ENCODE results near the gene ALOX12B. TPM values are rescaled to one million over a fixed set of nuclear protein-coding genes. Genes with fewer than 3 reads are reported as not detected.

The ALOX12B gene
- total and polyA plus RNA-seq, 8 donors, result 0.88 TPM; not detected in 7

DNA sequence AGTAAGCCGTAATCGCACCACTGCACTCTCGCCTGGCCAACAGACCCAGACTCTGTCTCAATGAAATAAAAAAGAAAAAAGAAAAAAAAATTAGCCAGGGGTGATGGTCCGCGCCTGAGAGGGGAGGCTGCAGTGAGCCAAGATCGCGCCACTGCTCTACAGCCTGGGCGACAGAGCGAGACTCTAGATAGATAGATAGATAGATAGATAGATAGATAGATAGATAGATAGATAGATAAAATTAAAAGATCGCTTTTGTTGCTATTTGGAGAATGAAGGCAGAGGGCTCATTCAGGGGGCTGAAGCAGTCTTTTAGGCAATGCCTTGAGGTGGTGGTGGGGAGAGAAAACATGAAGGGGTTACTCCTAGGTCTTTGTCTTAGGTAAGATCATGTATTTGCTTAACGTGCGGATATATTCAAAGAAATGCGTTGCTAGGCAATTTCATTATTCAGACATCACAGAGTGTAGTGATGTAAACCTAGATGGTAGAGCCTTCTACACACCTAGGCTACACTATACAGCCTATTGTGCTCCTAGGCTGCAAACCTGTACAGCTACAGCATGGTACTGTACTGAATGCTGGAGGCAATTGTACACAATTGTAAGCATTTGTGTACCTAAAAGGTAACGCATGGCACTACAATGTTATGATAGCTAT lies 40.7 kb upstream of the ALOX12B start:
- no peaks in the 10 kb centered on the region for H3K36me3 ChIP-seq
- H3K27me3 ChIP-seq, result peaks cover 0 to 82% (median 26%) of the 10 kb centered on the region in 3 donors
- H3K9me3 ChIP-seq, result no peaks in the 10 kb centered on the region
- WGBS, 5 donors, result 58 to 74% (median 72%) methylated on average over 14 of the region's 14 CpGs
- H3K4me1 ChIP-seq, result peaks cover 39 to 45% (median 43%) of the 10 kb centered on the region in 4 donors
- H3K4me3 ChIP-seq, result no peak overlapping the region
- H3K27ac ChIP-seq, result no peak overlapping the region
- DNase-seq, result no peak
- no peak for TF ChIP-seq POLR2A (IDR thresholded peaks at IDR 0.05)
- TF ChIP-seq, protein P1, sequence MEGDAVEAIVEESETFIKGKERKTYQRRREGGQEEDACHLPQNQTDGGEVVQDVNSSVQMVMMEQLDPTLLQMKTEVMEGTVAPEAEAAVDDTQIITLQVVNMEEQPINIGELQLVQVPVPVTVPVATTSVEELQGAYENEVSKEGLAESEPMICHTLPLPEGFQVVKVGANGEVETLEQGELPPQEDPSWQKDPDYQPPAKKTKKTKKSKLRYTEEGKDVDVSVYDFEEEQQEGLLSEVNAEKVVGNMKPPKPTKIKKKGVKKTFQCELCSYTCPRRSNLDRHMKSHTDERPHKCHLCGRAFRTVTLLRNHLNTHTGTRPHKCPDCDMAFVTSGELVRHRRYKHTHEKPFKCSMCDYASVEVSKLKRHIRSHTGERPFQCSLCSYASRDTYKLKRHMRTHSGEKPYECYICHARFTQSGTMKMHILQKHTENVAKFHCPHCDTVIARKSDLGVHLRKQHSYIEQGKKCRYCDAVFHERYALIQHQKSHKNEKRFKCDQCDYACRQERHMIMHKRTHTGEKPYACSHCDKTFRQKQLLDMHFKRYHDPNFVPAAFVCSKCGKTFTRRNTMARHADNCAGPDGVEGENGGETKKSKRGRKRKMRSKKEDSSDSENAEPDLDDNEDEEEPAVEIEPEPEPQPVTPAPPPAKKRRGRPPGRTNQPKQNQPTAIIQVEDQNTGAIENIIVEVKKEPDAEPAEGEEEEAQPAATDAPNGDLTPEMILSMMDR (IDR thresholded peaks at IDR 0.05), result no peak
- TF ChIP-seq EP300 (IDR thresholded peaks at IDR 0.05), result no peak
- TF ChIP-seq POLR2AphosphoS5 (IDR thresholded peaks at IDR 0.05), result no peak
- intact Hi-C loops (cut with DNase I; ENCODE audit: low total_unique reads), result no loop called here

DNA sequence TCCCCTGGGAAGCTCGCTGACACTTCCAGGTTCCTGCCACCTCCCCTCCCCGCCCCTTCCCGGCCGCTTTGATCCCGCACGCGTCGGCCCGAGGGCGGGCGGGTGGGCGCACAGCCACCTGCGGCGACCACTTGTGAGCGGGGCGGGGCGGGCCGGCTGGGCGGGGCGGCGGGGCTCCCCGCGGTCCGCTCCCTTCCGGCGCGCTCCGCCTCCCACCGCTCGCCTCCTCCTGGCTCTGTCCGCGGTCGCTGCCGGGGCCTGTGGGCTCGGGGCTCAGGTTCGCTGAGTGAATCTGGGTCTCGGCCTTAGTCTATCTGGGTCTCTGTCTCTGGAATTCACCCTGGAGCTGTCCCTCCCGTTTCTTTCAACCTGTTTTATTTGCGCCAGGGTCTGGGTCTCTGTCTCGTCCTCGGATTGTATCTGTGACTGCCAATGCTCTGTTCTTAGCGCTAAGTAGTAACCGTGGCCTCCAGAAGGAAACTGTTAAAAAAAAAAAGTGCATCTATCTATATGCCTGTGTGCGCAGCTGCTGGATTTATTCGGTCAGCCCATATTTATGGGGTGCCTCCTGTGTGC lies 39.1 kb upstream of the ALOX12B start:
- TF ChIP-seq POLR2AphosphoS5 (IDR thresholded peaks at IDR 0.05) (no peak), EP300 (IDR thresholded peaks at IDR 0.05) (no peak), POLR2A (IDR thresholded peaks at IDR 0.05) (no peak)
- TF ChIP-seq, protein P1 (IDR thresholded peaks at IDR 0.05), result no peak
- Histone ChIP-seq H3K4me3 (peak overlapping the region; percentile 65 to 72 (median 68)), H3K36me3 (no peaks in the 10 kb centered on the region), H3K27me3 (peaks cover 0 to 96% (median 43%) of the 10 kb centered on the region in 3 donors), H3K9me3 (no peaks in the 10 kb centered on the region), H3K27ac (peak overlapping the region; percentile 22 to 81 (median 57)), H3K4me1 (peaks cover 56 to 61% (median 60%) of the 10 kb centered on the region in 4 donors)
- 0 to 2% (median 0%) methylated on average over 23 to 45 of the region's 45 CpGs for WGBS, 5 donors
- intact Hi-C loops (cut with DNase I; ENCODE audit: low total_unique reads), result no loop called here
- peak in 1 of 2 donors; percentile 83 for DNase-seq

DNA sequence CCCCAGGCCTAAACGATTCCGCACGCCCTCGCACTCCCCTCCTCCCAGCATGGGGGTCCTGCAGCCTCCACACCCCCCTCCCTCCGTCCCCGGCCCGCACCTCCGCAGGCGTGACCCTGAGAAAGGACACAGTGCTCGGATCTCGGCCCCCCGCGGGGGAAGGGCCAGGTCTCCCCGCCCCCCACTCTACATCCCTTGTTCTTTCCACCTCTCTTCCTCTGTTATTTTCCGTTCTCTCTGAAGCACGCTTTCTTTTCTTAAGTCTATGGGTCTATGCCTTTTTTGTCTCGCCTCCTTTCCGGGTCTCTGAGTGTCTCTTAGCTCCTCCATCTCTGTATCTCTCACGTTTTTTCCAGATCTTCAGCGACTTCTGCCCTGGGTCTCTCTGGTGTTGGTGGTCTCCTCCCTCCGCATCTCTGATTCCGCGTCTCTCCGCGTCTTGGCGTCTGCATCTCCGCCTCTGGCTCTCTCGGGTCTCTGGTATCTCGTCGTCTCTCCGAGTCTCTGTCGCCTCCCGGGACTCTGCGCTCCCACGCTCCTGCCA lies 38.5 kb upstream of the ALOX12B start:
- DNase-seq, result peak in 1 of 2 donors; percentile 67
- WGBS, 5 donors, result 0 to 2% (median 0%) methylated on average over 35 of the region's 35 CpGs
- intact Hi-C loops (cut with DNase I; ENCODE audit: low total_unique reads), result no loop called here
- Histone ChIP-seq H3K4me3 (peak overlapping the region; percentile 65 to 72 (median 68)), H3K27me3 (peaks cover 0 to 96% (median 49%) of the 10 kb centered on the region in 3 donors), H3K27ac (peak overlapping the region; percentile 22 to 81 (median 36)), H3K36me3 (no peaks in the 10 kb centered on the region), H3K4me1 (peaks cover 62 to 67% (median 65%) of the 10 kb centered on the region in 4 donors), H3K9me3 (no peaks in the 10 kb centered on the region)
- TF ChIP-seq, protein P1 (IDR thresholded peaks at IDR 0.05), result no peak
- TF ChIP-seq POLR2A (IDR thresholded peaks at IDR 0.05) (no peak), EP300 (IDR thresholded peaks at IDR 0.05) (no peak), POLR2AphosphoS5 (IDR thresholded peaks at IDR 0.05) (no peak)

DNA sequence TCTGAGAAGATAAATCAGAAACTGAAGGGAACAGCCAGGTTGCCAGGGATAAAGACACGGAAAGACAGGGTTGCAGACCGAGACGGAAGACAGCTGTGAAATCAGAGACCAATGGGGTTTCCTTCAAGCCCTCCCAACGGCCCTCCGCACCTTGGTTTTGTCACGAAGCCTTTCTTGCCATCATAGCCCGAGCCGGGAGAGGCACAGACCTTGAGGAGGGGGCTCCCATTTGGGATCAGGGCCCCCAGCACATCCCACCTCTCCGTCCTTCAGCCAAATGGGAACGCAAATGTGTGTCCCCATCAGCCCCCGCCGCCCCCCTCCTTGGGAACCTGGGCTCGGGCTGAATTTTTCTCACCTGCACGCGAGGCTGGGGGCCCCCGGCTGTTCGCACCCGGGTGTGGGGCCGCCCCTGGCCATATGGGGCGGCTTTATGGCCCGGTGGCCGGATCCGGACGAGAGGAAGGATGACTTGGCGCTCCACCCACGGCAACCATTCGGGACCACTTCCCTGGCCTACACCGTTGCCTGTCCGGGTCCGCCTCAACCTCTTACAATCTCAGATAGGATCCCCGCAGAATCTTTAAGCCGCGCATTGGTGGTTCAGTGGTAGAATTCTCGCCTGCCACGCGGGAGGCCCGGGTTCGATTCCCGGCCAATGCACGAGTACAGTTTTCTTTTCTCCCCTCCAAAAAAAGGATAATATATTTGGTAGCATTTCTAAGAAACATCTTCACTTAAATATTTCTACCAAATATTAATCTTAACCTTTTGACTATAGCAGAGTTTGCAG lies 37.8 kb upstream of the ALOX12B start:
- Histone ChIP-seq H3K27ac (peak overlapping the region in 4 of 5 donors; percentile 33 to 81 (median 51)), H3K27me3 (peaks cover 0 to 97% (median 55%) of the 10 kb centered on the region in 3 donors), H3K9me3 (no peaks in the 10 kb centered on the region), H3K36me3 (no peaks in the 10 kb centered on the region), H3K4me3 (peak overlapping the region; percentile 65 to 72 (median 68)), H3K4me1 (peaks cover 68 to 74% (median 72%) of the 10 kb centered on the region in 4 donors)
- peak; percentile 83 to 93 for DNase-seq
- TF ChIP-seq EP300 (IDR thresholded peaks at IDR 0.05), result no peak
- peak in 1 of 3 donors; percentile 57 for TF ChIP-seq POLR2AphosphoS5 (IDR thresholded peaks at IDR 0.05)
- intact Hi-C loops (cut with DNase I; ENCODE audit: low total_unique reads), result no loop called here
- WGBS, 5 donors, result 0 to 4% (median 3%) methylated on average over 37 to 40 of the region's 40 CpGs

All from stomach (tissue), 9 donors.